MCF 10A (cell line): ENCODE measurements around the gene LMX1B. TPM values are rescaled to one million over a fixed set of nuclear protein-coding genes. Genes with fewer than 3 reads are reported as not detected.

Source experiments
- BruUV-seq: library from RNA; stranded (reverse); fragments of 400-500 nt; replicated peaks from 2 replicates; lab custom pipeline; 2021; lab: Mats Ljungman, UMichigan
- CTCF ChIA-PET: fragments of 300-600 bp; sonication (Branson Sonifier 250); formaldehyde crosslinking; extraction: SDS; loops from one replicate; lab custom pipeline; 2021; ENCODE audit warnings: antibody characterized with exemption, inconsistent platforms; lab: Yijun Ruan, JAX
- POLR2A ChIA-PET: fragments of 300-600, 350-650 bp; sonication (Branson Sonifier 250); formaldehyde crosslinking; extraction: SDS; loops from one replicate; lab custom pipeline; 2020; ENCODE audit warnings: antibody characterized with exemption, inconsistent platforms; lab: Yijun Ruan, JAX
- DNase-seq: peaks from one replicate; pipeline ENCODE4 v3.0.0-alpha.2; 2018; ENCODE audit not compliant: unreplicated experiment
- H3K27ac Mint-ChIP-seq: one replicate; pipeline ENCODE4 v1.8.0; 2022; ENCODE audit warnings: mild to moderate bottlenecking, low read depth, mixed read lengths; ENCODE audit not compliant: unreplicated experiment
- H3K27me3 Mint-ChIP-seq: one replicate; pipeline ENCODE4 v1.8.0; 2022; ENCODE audit warnings: mixed read lengths; ENCODE audit not compliant: insufficient read depth, unreplicated experiment
- H3K36me3 Mint-ChIP-seq: one replicate; pipeline ENCODE4 v1.8.0; 2022; ENCODE audit warnings: mild to moderate bottlenecking, moderate library complexity, mixed read lengths; ENCODE audit not compliant: insufficient read depth, unreplicated experiment
- H3K4me1 Mint-ChIP-seq: one replicate; pipeline ENCODE4 v1.8.0; 2022; ENCODE audit warnings: mixed read lengths; ENCODE audit not compliant: insufficient read depth, unreplicated experiment
- H3K4me3 Mint-ChIP-seq: one replicate; pipeline ENCODE4 v1.8.0; 2022; ENCODE audit warnings: mild to moderate bottlenecking, moderate library complexity, mixed read lengths; ENCODE audit not compliant: unreplicated experiment
- H3K9me3 Mint-ChIP-seq: one replicate; pipeline ENCODE4 v1.8.0; 2022; ENCODE audit warnings: mixed read lengths; ENCODE audit not compliant: unreplicated experiment
- intact Hi-C: fragments of 100-400 bp; cut with micrococcal nuclease; formaldehyde crosslinking; loops from 2 replicates; pipeline ENCODE4 v1.14.1; 2022
- total RNA-seq: library from RNA; stranded (reverse); gene quantifications from 2 replicates; pipeline ENCODE4 v1.2.3, GENCODE V29; 2022
- TF ChIP-seq, protein P1 (sequence below): fragments of 200-600 bp; IDR thresholded peaks from one replicate; pipeline ENCODE4 v1.8.0; 2022; ENCODE audit warnings: antibody characterized with exemption, mild to moderate bottlenecking; ENCODE audit not compliant: unreplicated experiment

The LMX1B gene
- total RNA-seq, 1 experiment from 2014 or later: 3.4 TPM

DNA sequence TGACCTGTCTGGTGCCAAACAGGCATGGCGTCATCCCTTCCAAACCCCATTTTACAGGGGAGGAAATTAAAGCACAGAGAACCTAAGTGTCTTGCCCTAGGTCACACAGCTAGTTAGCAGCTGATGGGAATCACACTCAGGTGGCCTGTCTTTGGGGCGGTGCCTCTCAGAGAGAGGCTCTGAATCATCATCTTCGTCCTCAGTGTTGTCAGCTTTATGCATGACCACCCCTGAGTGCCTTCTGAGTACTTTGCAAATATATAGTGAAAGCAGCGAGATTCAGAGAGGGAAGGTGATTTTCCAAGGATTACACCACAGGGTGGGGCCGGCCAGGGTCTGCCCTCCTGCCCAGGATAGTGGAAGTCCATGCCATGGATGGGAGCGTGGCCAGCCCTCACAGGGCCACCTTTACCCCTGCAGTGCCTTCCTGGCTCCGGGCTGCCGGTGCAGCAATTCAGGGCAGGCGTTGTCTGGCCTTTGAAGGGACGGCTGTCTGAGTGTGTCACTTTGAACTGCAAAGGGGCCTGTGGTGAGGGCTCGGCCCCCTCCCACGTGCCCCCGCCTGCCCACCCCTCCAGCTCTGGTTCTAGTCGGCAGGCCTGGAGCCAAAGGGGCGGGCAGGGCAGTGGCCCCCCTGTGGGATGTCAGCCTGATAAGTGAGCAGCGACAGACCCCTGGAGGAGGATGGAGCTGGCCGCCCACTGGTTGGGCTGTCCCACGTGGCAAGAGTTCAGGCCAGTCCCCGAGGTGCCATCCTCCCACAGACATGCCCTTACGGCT is 16.9 kb downstream of the LMX1B start:
- no peaks in the 10 kb centered on the region for H3K36me3 Mint-ChIP-seq
- no peak overlapping the region for H3K27ac Mint-ChIP-seq
- H3K4me1 Mint-ChIP-seq: no peaks in the 10 kb centered on the region
- ChIA-PET CTCF (interaction anchor here (0.6 to 1.1 kb wide), 2 partner anchors 20 to 212 kb away, joined by 3 read pairs; no protein-coding TSS in a partner anchor), POLR2A (no interaction called here)
- TF ChIP-seq, protein P1, sequence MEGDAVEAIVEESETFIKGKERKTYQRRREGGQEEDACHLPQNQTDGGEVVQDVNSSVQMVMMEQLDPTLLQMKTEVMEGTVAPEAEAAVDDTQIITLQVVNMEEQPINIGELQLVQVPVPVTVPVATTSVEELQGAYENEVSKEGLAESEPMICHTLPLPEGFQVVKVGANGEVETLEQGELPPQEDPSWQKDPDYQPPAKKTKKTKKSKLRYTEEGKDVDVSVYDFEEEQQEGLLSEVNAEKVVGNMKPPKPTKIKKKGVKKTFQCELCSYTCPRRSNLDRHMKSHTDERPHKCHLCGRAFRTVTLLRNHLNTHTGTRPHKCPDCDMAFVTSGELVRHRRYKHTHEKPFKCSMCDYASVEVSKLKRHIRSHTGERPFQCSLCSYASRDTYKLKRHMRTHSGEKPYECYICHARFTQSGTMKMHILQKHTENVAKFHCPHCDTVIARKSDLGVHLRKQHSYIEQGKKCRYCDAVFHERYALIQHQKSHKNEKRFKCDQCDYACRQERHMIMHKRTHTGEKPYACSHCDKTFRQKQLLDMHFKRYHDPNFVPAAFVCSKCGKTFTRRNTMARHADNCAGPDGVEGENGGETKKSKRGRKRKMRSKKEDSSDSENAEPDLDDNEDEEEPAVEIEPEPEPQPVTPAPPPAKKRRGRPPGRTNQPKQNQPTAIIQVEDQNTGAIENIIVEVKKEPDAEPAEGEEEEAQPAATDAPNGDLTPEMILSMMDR: no peak
- DNase-seq: peak; percentile 17
- intact Hi-C loops: no loop called here
- no TSS peak for BruUV-seq
- no peaks in the 10 kb centered on the region for H3K27me3 Mint-ChIP-seq
- H3K9me3 Mint-ChIP-seq: no peaks in the 10 kb centered on the region
- no peak overlapping the region for H3K4me3 Mint-ChIP-seq

DNA sequence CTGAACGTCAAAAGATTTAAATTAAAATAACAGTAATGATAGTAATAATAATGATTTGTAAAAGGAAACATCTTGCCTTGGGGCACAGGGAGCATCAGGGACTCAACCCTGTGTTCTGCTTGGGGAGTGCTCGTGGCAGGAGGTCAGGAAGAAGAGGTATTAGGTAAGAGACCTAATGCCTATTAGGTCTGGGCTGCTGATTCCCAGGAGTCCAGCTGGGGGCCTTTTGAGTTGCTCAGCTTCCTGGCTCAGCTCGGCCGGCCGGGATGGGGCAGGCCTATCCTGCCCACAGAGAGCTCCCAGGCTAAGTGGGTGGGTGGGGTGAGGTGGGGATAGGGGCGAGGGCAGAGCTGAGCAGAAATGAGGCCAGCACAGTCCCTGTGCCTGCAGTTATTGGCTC is 17.5 kb downstream of the LMX1B start:
- peak; percentile 11 for DNase-seq
- TF ChIP-seq, protein P1: no peak
- Mint-ChIP-seq H3K27ac (no peak overlapping the region), H3K4me3 (no peak overlapping the region), H3K36me3 (no peaks in the 10 kb centered on the region), H3K4me1 (no peaks in the 10 kb centered on the region), H3K27me3 (no peaks in the 10 kb centered on the region), H3K9me3 (no peaks in the 10 kb centered on the region)
- POLR2A ChIA-PET: interaction anchor here (0.6 kb wide), 1 partner anchor 18 kb away, joined by 3 read pairs; no protein-coding TSS in a partner anchor
- no TSS peak for BruUV-seq
- intact Hi-C loops: no loop called here
- CTCF ChIA-PET: interaction anchor here (0.6 to 1.1 kb wide), 2 partner anchors 21 to 212 kb away, joined by 3 read pairs; no protein-coding TSS in a partner anchor

DNA sequence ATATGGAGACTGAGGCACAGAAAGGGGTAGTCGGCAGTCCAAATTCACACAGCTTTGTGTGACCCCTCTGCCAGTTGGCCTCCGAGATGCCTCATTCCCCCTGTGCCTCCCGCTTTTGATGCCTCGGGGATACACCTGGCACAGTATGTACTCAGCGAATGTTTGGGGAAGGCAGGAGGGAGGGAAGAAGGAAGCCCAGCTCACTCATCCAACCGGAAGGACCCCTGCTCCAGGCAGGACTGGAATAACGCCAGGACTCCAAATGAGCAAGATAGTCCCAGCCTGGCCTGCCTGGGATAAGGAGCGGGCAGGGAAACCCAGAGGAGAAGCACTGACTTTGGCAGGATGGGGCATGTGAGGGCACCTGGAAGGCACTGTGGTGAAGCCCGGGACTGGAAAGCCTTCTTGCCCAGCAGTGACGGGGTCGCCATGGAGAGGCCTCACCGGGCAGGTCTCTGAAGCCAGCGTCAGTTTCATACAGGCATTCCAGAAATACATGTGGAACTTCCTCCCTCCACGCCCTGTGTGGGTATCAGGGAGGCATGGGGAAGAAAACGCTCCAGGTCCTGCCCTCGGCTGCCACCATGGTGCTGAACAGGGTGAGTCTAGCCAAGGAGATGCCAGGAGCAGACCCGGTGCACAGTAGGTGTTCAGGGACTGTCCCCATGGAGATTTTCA is 20.3 kb downstream of the LMX1B start:
- ChIA-PET CTCF (no interaction called here), POLR2A (interaction anchor here (0.6 kb wide), 1 partner anchor 13 kb away, joined by 3 read pairs; no protein-coding TSS in a partner anchor)
- H3K4me3 Mint-ChIP-seq: no peak overlapping the region
- TF ChIP-seq, protein P1: no peak
- no peak overlapping the region for H3K27ac Mint-ChIP-seq
- no peaks in the 10 kb centered on the region for H3K9me3 Mint-ChIP-seq
- no peaks in the 10 kb centered on the region for H3K4me1 Mint-ChIP-seq
- no peaks in the 10 kb centered on the region for H3K36me3 Mint-ChIP-seq
- intact Hi-C loops: no loop called here
- H3K27me3 Mint-ChIP-seq: no peaks in the 10 kb centered on the region
- no peak for DNase-seq
- no TSS peak for BruUV-seq

DNA sequence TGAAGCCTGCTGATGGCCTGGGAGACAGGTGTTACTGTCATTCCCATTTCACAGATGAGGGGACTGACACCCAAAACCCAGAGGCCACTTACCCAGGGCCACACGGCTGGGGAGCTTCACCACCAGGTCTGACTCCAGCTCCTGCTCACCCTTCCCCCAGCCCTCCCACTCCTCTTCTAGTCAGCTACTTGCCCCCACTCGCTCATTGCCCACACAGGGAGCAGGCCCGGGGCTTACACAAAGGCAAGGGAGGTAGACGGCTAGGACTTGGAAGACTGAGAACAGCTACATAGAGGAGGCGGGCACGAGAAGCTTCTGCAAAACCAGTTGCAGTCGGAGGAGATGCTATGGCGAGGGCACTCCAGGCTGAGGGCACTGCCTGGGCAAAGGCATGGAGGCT is 21.3 kb downstream of the LMX1B start:
- Mint-ChIP-seq H3K9me3 (no peaks in the 10 kb centered on the region), H3K4me1 (no peaks in the 10 kb centered on the region), H3K36me3 (no peaks in the 10 kb centered on the region), H3K27me3 (no peaks in the 10 kb centered on the region), H3K27ac (no peak overlapping the region), H3K4me3 (no peak overlapping the region)
- TF ChIP-seq, protein P1: no peak
- ChIA-PET CTCF (interaction anchor here (0.7 to 1.5 kb wide), 2 partner anchors 56 to 64 kb away, joined by 3 to 4 read pairs; no protein-coding TSS in a partner anchor), POLR2A (interaction anchor here (0.6 kb wide), 1 partner anchor 117 kb away, joined by 3 read pairs; no protein-coding TSS in a partner anchor)
- DNase-seq: no peak
- intact Hi-C loops: no loop called here
- BruUV-seq: no TSS peak
